H9 (cell line): Measurements from ENCODE around the gene B3GNT2. TPM values are rescaled to one million over a fixed set of nuclear protein-coding genes. Genes with fewer than 3 reads are reported as not detected.

ENCODE experiments used
- DNase-seq: peaks from one replicate; pipeline ENCODE4 v3.0.0-alpha.2; 2017
- H2AFZ ChIP-seq: one replicate; pipeline ENCODE4 v1.6.1; 2013; ENCODE audit warnings: mild to moderate bottlenecking, low read length, control low read depth, moderate library complexity
- H2AK5ac ChIP-seq: 2 replicates; pipeline ENCODE4 v1.6.1; 2013; ENCODE audit warnings: low read length, control low read depth, mixed read lengths; ENCODE audit not compliant: insufficient read length
- H2BK120ac ChIP-seq: one replicate; pipeline ENCODE4 v1.6.1; 2013; ENCODE audit warnings: low read depth, mild to moderate bottlenecking, low read length, control low read depth, inconsistent platforms; ENCODE audit not compliant: poor library complexity, severe bottlenecking
- H2BK12ac ChIP-seq: 2 replicates; pipeline ENCODE4 v1.6.1; 2013; ENCODE audit warnings: low read length, control low read depth, mixed read lengths, low read depth; ENCODE audit not compliant: insufficient read length
- H2BK15ac ChIP-seq: 2 replicates; pipeline ENCODE4 v1.6.1; 2013; ENCODE audit warnings: low read depth, low read length, control low read depth
- H2BK20ac ChIP-seq: one replicate; pipeline ENCODE4 v1.6.1; 2013; ENCODE audit warnings: low read depth, mild to moderate bottlenecking, low read length, control low read depth, inconsistent platforms; ENCODE audit not compliant: poor library complexity, severe bottlenecking
- H2BK5ac ChIP-seq: 2 replicates; pipeline ENCODE4 v1.6.1; 2013; ENCODE audit warnings: low read length, control low read depth, mixed read lengths; ENCODE audit not compliant: insufficient read length
- H3K14ac ChIP-seq: 2 replicates; pipeline ENCODE4 v1.6.1; 2013; ENCODE audit warnings: low read length, control low read depth; ENCODE audit not compliant: insufficient read depth
- H3K18ac ChIP-seq: 2 replicates; pipeline ENCODE4 v1.6.1; 2013; ENCODE audit warnings: low read depth, mild to moderate bottlenecking, mixed read lengths, low read length, control low read depth; ENCODE audit not compliant: insufficient read length
- H3K23ac ChIP-seq: 2 replicates; pipeline ENCODE4 v1.6.1; 2013; ENCODE audit warnings: low read length, control low read depth, mixed read lengths, low read depth; ENCODE audit not compliant: insufficient read length
- H3K23me2 ChIP-seq: 2 replicates; pipeline ENCODE4 v1.6.1; 2013; ENCODE audit warnings: low read depth, mild to moderate bottlenecking, mixed read lengths, low read length, control low read depth; ENCODE audit not compliant: insufficient read length, poor library complexity, severe bottlenecking
- H3K27ac ChIP-seq: 2 replicates; pipeline ENCODE4 v1.5.1; 2013; ENCODE audit warnings: low read length, control low read depth, mixed read lengths, low read depth; ENCODE audit not compliant: insufficient read length
- H3K27me3 ChIP-seq: 2 replicates; pipeline ENCODE4 v1.6.1; 2013; ENCODE audit warnings: low read length, control low read depth, inconsistent platforms; ENCODE audit not compliant: insufficient read depth
- H3K4ac ChIP-seq: 2 replicates; pipeline ENCODE4 v1.6.1; 2013; ENCODE audit warnings: low read depth, mild to moderate bottlenecking, control low read depth, inconsistent platforms, low read length, moderate library complexity
- H3K4me1 ChIP-seq: 2 replicates; pipeline ENCODE4 v1.6.1; 2013; ENCODE audit warnings: low read length, control low read depth, inconsistent platforms; ENCODE audit not compliant: insufficient read depth
- H3K4me2 ChIP-seq: 2 replicates; pipeline ENCODE4 v1.6.1; 2013; ENCODE audit warnings: low read length, control low read depth, mixed read lengths; ENCODE audit not compliant: insufficient read length, insufficient read depth
- H3K56ac ChIP-seq: 2 replicates; pipeline ENCODE4 v1.6.1; 2013; ENCODE audit warnings: low read depth, mild to moderate bottlenecking, mixed read lengths, low read length, control low read depth; ENCODE audit not compliant: insufficient read length
- H3K79me1 ChIP-seq: 2 replicates; pipeline ENCODE4 v1.6.1; 2013; ENCODE audit warnings: low read depth, mild to moderate bottlenecking, moderate library complexity, low read length, control low read depth, inconsistent platforms; ENCODE audit not compliant: insufficient read depth, poor library complexity, severe bottlenecking
- H3K79me2 ChIP-seq: 2 replicates; pipeline ENCODE4 v1.6.1; 2013; ENCODE audit warnings: low read length, control low read depth, inconsistent platforms; ENCODE audit not compliant: insufficient read depth
- H3K9ac ChIP-seq: 2 replicates; pipeline ENCODE4 v1.6.1; 2013; ENCODE audit warnings: low read length, control low read depth, mixed read lengths; ENCODE audit not compliant: insufficient read length; ENCODE audit errors: extremely low read depth
- H3K9me3 ChIP-seq: one replicate; pipeline ENCODE4 v1.6.1; 2013; ENCODE audit warnings: low read depth, low read length, inconsistent platforms; ENCODE audit not compliant: control insufficient read depth
- H3T11ph ChIP-seq: one replicate; pipeline ENCODE4 v1.6.1; 2013; ENCODE audit warnings: mild to moderate bottlenecking, low read length, control low read depth, inconsistent platforms
- H4K20me1 ChIP-seq: one replicate; pipeline ENCODE4 v1.6.1; 2013; ENCODE audit not compliant: control insufficient read depth, insufficient read length, insufficient read depth
- H4K5ac ChIP-seq: 2 replicates; pipeline ENCODE4 v1.6.1; 2013; ENCODE audit warnings: low read depth, mild to moderate bottlenecking, mixed read lengths, low read length, control low read depth; ENCODE audit not compliant: insufficient read length
- H4K8ac ChIP-seq: replicated peaks from 2 replicates; pipeline ENCODE4 v1.6.1; 2013; ENCODE audit warnings: low read length, control low read depth, mixed read lengths, low read depth; ENCODE audit not compliant: insufficient read length
- H4K91ac ChIP-seq: 2 replicates; pipeline ENCODE4 v1.6.1; 2013; ENCODE audit warnings: low read depth, mild to moderate bottlenecking, moderate library complexity, mixed read lengths, low read length, control low read depth; ENCODE audit not compliant: insufficient read length
- H3K27ac Mint-ChIP-seq, 3 experiments: 2 replicates in 2 of 3; 3 replicates in 1 of 3; pipeline ENCODE4 v1.8.0; 2020 to 2021; ENCODE audit warnings: mixed read lengths in 3 of 3, mild to moderate bottlenecking in 1 of 3, moderate library complexity in 1 of 3
- H3K27me3 Mint-ChIP-seq: 2 replicates; pipeline ENCODE4 v1.8.0; 2021; ENCODE audit warnings: low read depth, mild to moderate bottlenecking, moderate library complexity, mixed read lengths
- H3K36me3 Mint-ChIP-seq, 3 experiments: 2 replicates in 2 of 3; 3 replicates in 1 of 3; pipeline ENCODE4 v1.8.0; 2020 to 2021; ENCODE audit warnings: low read depth in 3 of 3, mixed read lengths in 3 of 3; ENCODE audit not compliant: insufficient read depth in 1 of 3
- H3K4me1 Mint-ChIP-seq, 2 experiments: 2 replicates each; pipeline ENCODE4 v1.8.0; 2020; ENCODE audit warnings: mixed read lengths in 2 of 2
- H3K4me3 Mint-ChIP-seq, 2 experiments: 2 replicates in 1 of 2; 3 replicates in 1 of 2; pipeline ENCODE4 v1.8.0; 2020 to 2021; ENCODE audit warnings: mild to moderate bottlenecking in 2 of 2, mixed read lengths in 2 of 2, moderate library complexity in 1 of 2
- H3K9me3 Mint-ChIP-seq, 2 experiments: 2 replicates in 1 of 2; 3 replicates in 1 of 2; pipeline ENCODE4 v1.8.0; 2020; ENCODE audit warnings: mild to moderate bottlenecking in 2 of 2, mixed read lengths in 2 of 2, moderate library complexity in 1 of 2
- WGBS: extraction: QIAGEN DNeasy Blood & Tissue Kit; methylation state at CpG from one replicate; pipeline ENCODE4 v1.1.7; 2013; ENCODE audit warnings: missing lambda C conversion rate, low lambda C conversion rate, mixed read lengths; ENCODE audit not compliant: insufficient read length; ENCODE audit errors: extremely low coverage; 5-methylcytosine and 5-hydroxymethylcytosine counted together
- total RNA-seq: library from RNA; stranded (reverse); gene quantifications from 2 replicates; pipeline ENCODE4 v1.2.1, GENCODE V29; 2021
- TF ChIP-seq, protein P1 (sequence below): fragments of 200-600 bp; sonication (generic); conservative IDR thresholded peaks from 3 replicates; pipeline ENCODE4 v1.8.0; 2021; ENCODE audit warnings: antibody characterized with exemption, mild to moderate bottlenecking

Gene B3GNT2
- total RNA-seq, 1 experiment from 2014 or later = 55.3 TPM

DNA sequence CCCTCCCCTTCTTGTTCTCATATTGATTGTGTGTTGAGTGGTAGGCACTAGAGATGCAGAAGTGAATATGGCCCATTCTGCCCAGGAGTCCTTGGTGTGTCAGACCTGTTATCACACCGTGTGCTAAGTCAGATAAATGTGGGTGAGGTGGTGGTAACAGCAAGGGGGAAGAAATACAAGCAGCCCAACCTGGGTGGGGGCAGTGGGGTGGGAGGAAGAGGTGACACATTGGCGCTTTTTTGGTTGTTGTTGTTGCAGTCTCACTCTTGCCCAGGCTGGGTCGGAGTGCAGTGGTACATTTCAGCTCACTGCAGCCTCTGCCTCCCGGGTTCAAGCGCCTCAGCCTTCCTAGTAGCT, 12.8 kb downstream of the B3GNT2 start:
- Mint-ChIP-seq H3K27me3 (no peaks in the 10 kb centered on the region), H3K4me1 (peaks cover 71 to 76% of the 10 kb centered on the region in 2 experiments), H3K4me3 (no peak overlapping the region), H3K36me3 (peaks cover 9 to 13% (median 11%) of the 10 kb centered on the region in 3 experiments; a peak in 6 of 7 replicates), H3K9me3 (no peaks in the 10 kb centered on the region; a peak in 1 of 5 replicates), H3K27ac (no peak overlapping the region; a peak in 1 of 7 replicates)
- H2BK20ac ChIP-seq = no peak overlapping the region
- no peak overlapping the region for H2BK120ac ChIP-seq
- H3K4me1 ChIP-seq = peaks cover 3% of the 10 kb centered on the region; the same call in 1 of the 2 replicates
- no peak overlapping the region for H3K23ac ChIP-seq
- H3K27ac ChIP-seq = no peak overlapping the region
- H3K27me3 ChIP-seq = no peaks in the 10 kb centered on the region
- no peaks in the 10 kb centered on the region for H3K23me2 ChIP-seq
- peaks cover 7% of the 10 kb centered on the region for H3K79me1 ChIP-seq
- no peak overlapping the region for H4K91ac ChIP-seq
- no peak overlapping the region for H2BK15ac ChIP-seq
- H3K9me3 ChIP-seq = no peaks in the 10 kb centered on the region
- no peak overlapping the region for H2AK5ac ChIP-seq
- no peak overlapping the region for H2BK12ac ChIP-seq
- WGBS = no CpG with 5 or more reads among the region's 5 CpGs
- H2BK5ac ChIP-seq = no peak overlapping the region
- H4K20me1 ChIP-seq = no peaks in the 10 kb centered on the region
- no peak overlapping the region for H2AFZ ChIP-seq
- TF ChIP-seq, protein P1, sequence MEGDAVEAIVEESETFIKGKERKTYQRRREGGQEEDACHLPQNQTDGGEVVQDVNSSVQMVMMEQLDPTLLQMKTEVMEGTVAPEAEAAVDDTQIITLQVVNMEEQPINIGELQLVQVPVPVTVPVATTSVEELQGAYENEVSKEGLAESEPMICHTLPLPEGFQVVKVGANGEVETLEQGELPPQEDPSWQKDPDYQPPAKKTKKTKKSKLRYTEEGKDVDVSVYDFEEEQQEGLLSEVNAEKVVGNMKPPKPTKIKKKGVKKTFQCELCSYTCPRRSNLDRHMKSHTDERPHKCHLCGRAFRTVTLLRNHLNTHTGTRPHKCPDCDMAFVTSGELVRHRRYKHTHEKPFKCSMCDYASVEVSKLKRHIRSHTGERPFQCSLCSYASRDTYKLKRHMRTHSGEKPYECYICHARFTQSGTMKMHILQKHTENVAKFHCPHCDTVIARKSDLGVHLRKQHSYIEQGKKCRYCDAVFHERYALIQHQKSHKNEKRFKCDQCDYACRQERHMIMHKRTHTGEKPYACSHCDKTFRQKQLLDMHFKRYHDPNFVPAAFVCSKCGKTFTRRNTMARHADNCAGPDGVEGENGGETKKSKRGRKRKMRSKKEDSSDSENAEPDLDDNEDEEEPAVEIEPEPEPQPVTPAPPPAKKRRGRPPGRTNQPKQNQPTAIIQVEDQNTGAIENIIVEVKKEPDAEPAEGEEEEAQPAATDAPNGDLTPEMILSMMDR = no peak
- DNase-seq = no peak
- H3K79me2 ChIP-seq = peaks cover 70% of the 10 kb centered on the region; the same call in 1 of the 2 replicates
- no peak overlapping the region for H3K18ac ChIP-seq
- H3T11ph ChIP-seq = no peak overlapping the region
- H3K9ac ChIP-seq = no peak overlapping the region
- H3K4ac ChIP-seq = no peak overlapping the region
- H3K14ac ChIP-seq = no peak overlapping the region
- no peak overlapping the region for H3K56ac ChIP-seq
- H4K5ac ChIP-seq = no peak overlapping the region
- H3K4me2 ChIP-seq = no peak overlapping the region
- H4K8ac ChIP-seq = no peak overlapping the region
